COLO829 (cell line): ENCODE results near the gene ST3GAL6.

Experiments used
- DNase-seq: peaks from one replicate; pipeline ENCODE4 v3.0.0; 2012; ENCODE audit warnings: low spot score

ST3GAL6 gene

DNA sequence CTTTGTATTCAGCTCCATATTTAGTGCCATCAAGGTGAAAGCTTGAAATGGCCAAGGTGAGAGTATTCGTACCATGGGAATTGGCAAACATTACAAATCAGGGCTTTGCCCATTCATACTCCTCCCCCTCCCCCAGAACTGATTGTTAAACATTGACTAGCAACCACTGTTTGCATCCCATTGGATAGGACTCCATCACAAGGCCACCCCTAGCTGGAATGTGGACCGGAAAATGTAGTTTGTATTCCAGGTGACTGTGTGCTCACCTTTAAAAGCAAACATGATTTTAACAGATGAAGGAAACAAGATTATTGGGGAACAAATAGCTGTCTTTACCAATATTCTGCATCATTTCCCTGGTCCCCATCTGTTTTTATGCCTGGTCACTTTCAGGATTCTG is 14.1 kb downstream of the ST3GAL6 start:
- no peak for DNase-seq

DNA sequence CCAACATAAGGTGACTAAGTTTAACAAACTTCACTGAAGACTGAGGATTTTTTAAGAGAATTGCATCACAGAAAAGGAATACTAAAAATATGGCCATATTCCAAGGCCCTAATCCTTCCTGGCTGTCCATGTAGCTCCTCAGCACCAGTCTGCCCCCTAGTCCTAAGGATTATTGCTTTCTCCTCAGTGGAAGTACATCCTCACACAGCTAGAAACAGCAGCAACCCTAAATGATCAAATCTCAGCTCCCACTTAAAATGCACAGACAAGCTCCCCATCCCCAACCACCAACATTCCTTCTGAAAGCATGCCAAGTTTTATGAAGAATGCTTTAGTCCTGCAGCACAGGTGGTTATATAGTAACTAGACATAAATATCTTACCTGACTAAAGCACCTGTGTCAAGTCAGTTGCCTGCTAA is 14.7 kb downstream of the ST3GAL6 start:
- DNase-seq: no peak

DNA sequence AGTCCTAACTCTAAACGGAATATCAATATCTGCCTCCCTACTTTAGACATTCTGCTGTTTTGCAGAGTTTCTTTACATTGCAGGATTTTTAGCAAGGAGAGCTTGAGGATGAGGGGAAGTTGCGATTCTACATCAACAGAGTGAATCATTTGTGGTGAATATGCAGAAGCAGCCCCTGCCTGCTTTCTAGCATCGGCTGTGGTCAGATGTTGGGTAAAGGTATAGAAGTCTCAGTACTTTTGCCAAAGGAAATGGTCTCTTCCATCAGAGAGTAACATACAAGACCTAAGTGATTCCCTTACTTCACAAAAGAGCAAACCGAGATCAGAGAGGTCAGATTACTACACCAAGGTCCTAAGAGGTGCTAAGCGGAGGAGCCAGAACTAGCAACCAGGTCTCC is 15.2 kb downstream of the ST3GAL6 start:
- no peak for DNase-seq

DNA sequence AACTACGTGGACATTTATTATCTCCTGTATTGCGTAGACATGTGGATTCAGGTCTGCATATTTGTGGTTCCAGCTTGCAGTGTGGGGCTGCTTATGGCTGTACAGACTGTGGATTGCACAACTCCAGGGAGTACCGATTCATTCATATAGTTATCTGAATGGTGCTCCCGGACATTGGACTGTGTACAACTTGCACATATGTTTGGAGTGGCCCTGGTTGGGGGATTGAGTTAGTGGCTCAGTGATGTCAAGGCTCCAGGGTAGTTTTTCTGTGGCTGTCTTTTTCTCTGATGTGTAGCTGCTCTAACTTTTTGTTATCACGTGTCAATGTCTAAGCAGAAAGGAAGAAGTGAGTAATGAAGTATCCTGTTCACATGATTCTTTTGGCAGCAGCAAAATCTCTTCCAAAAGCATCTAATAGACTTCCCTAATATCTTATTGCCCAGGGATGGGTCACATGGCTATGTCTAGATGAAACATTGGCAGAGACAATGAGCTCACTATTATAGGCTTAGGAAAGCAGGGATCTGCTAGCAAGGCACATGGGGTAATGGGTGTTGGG is 15.8 kb downstream of the ST3GAL6 start:
- DNase-seq: peak; percentile 93

DNA sequence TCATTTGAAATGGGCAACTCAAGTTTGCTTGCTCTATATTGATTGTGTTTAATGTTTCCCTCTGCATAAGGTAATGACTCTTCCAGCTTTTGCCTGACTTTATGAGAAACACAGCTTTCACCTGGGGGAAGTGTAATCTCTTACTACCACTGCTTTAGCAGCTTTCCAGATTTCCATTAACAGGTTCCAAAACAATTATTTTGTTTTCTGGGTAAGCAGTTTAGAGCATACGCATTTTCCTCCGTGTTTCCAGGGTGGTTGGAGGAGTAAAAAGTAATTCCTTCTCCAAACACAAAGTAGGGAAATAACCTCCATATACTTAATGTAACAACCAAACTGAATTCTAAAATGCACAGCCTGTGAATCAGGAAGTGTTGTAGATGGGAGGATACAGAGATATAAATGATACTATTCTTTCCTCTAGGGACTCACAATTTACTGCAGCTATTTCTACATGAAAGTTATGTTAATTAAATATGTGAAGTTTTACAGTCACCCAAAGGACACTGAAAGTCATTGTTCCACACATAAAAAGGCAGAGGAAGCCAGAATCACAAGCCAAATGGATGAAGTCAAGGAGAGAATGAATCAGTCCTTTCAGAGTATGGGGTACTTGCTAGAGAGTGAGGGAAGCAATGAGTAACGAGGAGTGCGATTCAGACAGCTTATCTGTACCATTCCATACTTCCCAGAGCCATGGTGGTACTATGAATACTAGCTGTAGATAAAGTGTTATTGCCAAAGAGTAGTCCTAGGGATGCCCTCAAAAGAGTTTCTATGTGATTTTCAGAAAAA is 16.6 kb downstream of the ST3GAL6 start:
- peak; percentile 93 for DNase-seq

DNA sequence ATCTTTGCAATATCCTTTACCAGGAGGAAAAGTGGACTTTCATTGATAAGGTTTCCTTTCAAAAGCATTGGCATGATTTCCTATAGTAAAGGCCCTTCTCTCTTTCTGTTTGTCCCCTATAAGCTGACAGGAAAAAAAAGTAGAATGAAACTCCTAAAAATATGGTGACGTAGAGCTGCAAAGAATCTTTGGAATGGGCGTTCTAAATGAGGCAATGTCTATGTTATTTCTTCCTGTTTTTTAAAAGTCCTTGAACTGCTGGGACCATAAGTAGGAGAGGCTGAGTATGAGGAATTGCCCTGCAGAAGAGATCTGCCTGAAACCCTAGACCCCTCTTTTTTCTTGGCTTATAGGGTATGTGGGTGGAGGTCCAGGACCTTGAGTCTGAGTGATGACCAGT is 17.2 kb downstream of the ST3GAL6 start:
- DNase-seq: no peak

DNA sequence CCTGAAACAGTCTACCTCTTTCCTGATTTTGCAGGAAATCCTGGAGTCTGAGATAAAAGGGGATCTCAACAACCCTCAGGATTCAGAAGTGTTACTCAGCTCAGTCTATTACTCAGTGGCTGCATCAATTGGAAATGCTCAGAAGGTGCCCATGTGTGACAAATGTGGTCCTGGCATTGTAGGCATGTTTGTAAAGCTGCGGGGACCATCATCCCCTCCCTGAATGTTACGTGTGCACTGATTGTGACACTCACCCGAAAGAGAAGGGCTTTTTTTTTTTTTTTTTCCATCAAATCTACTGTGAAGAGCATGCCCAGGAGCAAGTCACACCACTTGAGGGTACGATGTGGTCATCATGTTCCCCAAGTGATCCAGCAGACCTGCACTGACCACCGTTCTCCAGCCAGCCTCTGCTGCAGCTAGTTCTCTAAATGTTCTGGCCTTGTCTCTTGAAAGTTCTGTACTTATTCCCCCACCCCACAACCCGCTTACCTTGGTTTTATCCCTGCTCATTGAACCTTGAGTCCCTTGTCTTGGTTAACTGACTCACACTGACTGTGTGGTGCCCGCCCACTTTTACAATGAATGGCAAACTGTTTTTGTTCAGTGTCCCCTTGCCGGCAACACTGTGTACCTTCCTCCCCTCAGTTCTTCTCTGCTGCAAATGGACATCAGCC is 19.8 kb downstream of the ST3GAL6 start:
- DNase-seq: no peak

DNA sequence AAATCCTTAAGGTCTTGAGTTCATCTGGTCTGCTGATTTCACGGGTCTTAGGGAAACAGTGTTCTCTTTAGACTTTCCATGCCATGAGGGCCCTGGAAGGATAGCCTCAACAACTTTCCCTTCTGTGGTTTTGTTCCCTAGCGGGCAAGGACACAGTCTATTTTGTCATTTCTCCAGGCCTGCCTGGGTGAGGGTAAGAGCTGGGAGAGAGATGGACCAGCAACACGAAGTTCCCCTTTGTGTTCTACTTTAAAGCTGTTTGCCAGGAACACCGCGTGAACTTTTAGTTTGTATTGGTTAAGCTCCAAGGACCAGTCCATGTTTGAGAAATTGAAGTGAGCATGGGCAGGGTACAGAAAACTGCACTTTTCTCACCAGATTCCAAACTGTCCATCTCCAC is 20.9 kb downstream of the ST3GAL6 start:
- no peak for DNase-seq

DNA sequence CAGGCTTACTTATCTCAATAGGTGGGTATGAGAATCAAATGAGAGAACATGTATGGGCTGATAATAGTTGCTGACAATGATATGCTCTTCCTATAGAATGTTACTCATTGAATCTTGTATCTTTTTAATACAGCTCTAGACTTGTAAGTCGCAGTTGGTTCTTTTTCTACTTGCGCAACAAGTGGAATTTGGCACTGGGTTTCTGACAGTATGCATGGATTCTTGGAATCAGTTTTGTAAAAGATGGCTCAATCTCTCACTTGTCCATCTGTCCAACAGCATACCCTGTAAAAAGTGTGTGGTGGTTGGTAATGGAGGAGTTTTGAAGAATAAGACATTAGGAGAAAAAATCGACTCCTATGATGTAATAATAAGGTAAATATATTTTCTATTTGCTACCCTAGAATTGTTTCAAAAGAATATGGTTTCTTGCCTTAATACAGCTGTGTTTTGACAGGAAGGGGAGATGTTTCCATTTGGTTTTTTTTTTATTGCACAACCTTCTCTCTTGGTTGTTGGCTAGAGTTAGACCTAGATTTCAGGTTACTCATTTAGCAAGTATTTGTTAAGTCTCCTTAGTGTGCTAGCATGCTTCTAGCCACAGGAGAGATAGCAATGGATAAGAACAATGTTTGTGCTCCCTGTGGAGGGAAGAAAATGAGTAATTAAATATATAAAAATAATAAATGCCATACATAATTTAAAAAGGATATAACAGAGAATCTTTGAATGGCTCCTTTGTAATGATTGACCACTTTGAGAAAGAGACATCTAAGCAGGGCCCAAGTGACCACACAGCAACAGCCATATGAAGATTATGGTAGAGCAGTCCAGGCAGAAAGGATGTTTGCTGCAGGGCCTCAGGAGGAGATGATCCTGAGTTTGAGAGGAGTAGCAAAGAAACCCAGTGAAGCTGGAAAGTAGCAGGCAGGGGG is 21.8 kb downstream of the ST3GAL6 start:
- peak; percentile 72 for DNase-seq

DNA sequence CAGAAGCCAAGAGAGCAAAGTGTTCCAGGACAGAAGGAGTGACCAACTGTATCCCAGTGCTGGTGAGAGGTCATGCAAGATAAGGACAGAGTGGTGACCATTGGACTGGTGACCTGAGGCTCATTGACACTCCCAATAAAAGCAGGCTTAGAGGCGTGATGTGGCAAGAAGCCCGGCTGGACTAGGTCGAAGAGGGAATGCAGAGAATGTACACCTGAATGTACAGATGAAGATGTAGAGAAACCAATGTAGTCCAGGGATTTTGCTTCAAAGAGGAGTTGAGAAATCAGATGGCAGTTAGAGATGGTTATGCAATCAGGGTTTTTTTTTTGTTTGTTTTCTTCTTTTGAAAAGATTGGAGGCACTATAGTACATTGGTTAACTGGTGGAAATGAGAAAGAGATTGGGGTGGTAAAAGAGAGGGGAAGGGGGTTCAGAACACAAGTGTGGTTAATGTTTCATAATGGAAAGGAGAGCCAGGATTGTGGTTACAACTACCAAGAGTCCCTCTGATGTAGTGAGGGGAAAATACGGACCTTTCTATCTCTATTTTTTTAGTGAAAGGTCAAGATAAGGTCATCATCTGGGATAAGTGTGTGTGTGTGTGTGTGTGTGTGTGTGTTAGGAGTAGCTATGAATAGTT is 23.3 kb downstream of the ST3GAL6 start:
- DNase-seq: no peak

DNA sequence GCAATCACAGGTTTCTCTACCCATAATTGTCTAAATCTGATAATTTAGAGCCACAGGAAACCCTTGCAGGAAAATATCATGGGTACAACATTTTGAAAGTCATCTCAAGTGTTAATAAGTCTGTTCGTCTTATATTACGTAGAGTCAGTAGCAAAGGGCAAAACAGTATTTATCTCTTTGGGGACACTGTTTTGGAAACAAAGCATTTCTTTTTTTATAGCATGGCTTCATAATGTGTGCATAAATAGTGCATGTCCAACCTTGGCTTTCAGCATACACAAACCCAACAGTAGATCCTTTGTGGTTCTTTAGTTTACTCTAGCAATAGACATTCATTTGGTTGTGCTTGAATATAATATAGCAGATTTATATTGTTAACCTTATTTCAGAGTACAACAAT is 24.0 kb downstream of the ST3GAL6 start:
- DNase-seq: peak; percentile 87

DNA sequence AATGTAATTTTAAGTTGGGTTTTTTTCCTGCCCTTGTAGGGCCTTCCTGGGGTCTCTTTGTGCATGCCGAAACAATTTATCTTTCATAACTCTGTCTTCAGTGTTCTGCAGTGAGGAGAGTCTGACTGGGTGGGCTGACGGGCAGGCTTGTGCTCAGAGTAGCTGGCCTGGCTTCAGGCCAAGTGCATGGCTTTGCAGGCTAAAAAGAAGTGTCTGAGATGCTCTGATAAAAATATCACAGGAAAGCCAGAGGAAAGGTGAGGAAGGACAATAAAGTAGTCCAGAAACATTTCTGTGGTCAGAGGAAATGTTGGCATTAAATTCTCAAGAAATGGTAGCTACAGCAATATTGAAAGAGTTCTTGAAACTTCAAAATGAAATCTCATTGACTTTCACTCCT is 25.5 kb downstream of the ST3GAL6 start:
- DNase-seq: no peak

DNA sequence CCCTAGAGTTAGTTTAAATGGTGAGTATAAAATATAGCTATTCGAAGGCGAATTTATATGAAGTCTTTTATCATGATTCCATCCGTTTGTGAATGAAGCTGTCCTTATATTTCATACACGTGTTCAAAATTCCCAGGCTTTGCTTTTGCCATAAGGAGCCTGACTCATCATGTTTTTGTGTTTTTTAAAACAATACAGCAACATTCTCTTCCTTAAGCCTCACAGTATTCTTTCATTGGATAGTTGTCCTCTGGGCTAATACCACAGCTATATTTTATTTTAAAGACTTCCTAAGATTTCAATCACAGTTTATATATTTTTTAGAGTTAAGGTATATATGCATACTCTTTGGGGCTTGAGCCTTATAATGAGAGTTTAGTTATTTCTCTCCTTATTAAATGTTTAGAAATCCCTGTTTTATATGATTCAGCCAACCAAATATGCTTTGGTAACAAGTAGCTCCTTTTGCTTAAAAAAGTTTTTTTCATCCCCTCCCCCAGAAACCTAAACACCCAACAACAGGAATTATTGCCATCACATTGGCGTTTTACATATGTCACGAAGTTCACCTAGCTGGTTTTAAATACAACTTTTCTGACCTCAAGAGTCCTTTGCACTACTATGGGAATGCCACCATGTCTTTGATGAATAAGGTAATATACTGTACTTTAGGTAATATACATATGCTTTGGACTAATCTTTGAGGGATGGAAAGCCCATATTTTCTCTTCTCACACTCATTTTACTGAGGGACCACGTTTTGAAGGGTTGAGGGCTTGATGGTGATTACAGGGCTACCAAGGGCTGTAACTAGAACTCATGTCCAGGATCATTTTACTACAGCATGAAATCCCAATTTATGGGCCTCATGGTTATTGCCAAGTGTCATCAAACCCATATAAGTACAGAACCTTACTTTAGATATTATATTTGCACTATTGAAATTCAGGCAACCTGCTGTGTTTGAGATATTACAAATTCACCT is 28.5 kb downstream of the ST3GAL6 start:
- no peak for DNase-seq

DNA sequence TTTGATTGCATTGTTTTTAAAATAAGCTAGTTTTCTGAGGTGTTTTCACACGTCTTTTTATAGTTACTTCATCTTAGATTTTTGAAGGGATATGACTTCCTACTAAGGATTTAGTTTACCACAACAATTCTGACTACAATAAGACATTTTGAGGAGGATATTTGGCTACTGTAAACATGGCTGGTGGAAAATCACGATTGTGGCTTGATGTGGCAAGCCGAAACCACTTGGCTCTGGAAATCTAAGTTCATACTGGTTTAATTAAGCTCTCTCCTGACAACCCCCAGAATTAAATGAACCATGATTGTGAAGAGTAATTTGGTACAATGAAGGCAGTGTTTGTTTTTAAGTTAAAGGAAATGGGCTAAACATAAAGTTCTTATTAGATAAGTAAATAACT is 30.8 kb downstream of the ST3GAL6 start:
- no peak for DNase-seq

DNA sequence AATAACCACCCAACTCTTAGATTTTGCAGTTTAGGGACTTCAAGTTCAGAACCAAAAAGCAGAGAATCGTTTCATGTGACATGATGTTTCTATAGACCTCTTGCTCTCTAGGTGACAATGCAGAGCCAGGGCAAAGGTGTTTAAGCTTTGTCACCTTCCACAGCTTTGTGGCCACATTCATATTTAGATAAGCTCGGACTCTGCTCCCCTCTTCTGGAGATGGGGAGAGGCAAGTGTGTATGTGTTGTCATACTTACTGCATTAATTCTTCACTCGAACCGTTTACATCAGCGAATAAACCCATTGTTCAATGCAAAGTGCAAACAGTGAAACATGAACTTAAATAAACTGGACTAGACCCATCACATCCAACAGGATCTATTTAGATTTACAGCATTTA is 33.2 kb downstream of the ST3GAL6 start:
- DNase-seq: no peak

DNA sequence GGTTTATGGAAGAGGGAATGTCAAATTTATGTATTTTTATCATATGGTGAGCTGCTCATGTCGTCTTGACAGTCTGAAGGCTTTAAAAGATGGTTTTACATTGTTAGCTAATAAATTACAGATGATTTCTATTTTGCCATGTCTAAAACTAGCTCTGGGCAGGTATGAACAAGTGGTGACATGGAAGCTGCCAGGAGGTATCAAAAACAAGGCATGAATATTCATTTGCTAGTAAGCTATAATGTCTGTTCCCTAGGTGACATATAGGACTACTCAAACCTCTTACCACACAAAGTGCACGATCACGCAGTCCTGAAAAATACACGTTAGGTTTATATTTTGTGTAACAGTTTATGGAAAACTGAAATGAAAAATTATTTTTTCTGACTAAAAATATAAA is 34.8 kb downstream of the ST3GAL6 start:
- DNase-seq: no peak

DNA sequence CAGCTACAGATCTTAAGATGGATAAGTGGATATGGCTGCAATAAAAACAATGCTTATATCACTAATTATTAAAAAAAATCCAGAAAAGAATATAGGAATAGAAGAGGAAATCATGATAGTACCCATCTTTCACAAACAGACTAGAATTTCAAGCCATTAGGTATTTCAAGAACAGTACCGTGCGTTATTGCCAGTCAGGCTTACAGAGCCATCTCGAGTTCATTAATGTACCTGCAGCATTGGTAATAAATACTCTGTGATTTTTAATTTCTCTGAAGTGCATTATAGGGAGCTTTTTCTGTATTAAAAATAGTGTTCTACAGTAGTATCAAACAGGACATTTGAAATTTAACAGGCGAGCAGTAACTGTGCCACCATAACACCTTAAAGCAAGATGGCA is 35.7 kb downstream of the ST3GAL6 start:
- DNase-seq: no peak

DNA sequence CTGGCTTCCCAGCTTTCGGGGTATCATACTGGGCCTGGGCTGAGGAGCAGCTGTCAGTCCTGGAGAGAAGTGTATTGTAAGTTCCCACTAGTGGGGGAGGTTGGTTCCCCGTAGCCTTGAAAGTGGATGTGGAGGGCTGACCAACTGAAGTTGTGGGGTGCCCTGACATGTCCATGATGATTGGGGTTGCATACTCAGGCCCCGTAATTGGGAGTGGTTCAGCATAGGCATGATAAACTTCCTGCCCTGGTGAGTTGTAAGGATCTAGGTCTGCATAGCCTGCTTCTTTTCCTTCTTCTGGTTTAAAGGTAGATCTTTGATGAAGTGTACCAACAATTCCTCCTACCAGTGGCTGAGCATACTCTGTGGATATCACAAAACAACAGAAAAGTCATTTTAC is 36.3 kb downstream of the ST3GAL6 start:
- no peak for DNase-seq

DNA sequence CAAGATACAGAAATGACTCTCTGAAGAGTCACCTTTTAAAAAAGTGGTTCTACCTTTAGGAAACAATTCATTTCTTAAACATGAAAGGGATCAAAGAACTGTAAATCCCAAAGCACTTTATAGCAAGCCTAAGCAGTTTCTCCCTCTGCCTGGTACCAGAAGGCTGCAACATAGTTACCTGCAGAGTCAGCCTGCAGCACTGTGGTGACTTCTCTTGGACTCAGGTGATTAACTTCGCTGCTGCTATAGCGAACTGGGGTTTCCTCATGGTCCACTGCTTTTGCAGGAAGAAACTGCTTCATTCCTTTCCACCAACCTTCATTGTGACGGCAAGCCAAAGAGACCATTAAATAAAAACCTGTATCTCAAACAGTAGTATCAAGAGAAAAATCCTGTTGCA is 37.3 kb downstream of the ST3GAL6 start:
- DNase-seq: no peak

DNA sequence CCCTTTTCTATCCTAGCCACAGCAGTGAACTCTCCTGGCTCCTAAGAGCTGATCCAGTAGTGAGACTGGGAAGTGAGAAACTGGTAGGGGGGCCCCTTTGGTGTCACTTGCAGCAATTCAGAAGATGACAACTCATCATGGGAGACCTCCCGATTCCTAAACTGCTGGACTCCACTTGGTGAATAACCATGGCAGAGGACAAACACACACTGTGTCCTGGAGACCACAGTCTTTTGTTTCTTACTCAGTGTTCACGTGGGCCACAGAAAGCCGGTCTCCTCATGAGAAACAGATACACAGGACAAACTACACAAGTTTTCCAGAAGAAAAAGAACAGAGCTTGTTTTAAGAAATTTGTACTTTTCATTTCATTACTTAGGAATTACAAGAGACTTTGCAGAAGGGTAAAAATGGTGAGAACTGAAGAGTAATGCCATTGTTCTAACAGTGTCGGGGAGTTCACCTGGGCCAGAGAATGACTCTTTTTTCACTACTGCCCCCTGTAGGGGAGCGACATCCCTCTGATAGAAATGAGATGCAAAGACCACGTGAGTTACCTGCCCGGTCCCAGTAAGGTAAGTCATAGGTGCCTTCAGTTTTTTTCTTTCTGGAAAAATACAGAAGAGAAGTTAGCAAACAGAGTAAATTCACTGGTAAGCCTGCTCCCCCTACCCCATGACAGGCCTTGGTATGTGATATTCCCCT is 38.1 kb downstream of the ST3GAL6 start:
- DNase-seq: no peak
